NOMO-1 (cell line): ENCODE results near the gene NID1.
"Not testable (repeated sequence)": the region's sequence is repeated elsewhere in the genome, so short reads cannot be mapped to it uniquely, and the experiment has no call there.

Experiments
- DNase-seq, 2 experiments: peaks; one replicate each; lab custom pipeline; 2025; ENCODE audit not compliant: unreplicated experiment in 2 of 2; lab: John Stamatoyannopoulos, UW

Gene NID1

DNA sequence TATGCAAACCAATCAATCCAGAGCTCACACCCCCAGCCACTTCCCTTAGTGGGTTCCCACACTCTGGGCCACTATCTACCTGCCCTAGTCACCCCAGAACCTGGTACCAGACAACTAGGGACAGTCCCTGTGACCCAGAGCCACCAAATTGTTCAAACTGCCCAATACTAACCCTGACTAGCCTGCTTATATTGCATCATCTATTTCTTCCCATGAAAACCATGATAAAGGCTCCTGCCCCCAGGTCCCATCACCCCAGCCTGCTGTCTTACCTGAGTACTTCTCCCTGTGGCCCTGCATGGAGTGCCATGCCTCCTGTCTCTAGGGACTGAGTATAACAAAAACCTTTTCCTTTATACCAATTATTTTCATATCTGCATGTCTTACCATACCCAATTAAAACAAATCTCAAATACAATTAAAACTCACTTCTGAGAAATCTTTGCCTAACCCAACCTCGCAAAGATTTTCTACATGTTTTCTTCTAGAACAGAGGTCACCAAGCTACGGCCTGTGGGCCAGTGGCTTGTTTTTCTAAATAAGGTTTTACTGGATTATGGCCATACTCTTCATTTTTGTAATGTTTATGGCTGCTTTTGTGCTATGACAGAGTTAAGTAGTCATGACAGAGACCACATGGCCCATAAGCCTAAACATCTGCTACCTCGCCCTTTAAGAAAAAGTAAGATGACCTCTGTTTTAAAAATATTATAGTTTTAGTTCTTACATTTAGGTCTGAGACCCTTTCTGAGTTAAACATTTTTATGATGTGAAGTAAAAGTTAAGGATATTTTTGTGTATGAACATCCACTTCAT is 31.0 kb upstream of the NID1 start:
- DNase-seq, result no peak

DNA sequence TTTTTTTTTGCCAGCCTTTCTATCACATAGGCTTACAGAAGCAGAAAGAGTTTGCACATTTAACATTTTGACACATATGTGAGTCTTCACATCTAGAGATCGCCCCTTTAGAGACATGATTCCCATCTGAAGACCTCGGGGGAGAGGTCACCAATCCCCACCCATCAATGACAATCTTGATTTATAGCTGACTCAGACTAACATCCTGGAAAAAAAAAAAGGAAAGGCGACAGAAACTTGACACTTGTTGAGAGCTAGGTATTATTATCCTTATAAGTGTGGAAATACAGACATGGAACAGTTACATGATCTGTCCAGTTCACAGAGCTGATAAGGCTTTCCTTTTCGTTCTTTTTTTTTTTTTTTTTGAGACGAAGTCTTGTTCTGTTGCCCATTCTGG is 28.0 kb upstream of the NID1 start:
- DNase-seq, result no peak

DNA sequence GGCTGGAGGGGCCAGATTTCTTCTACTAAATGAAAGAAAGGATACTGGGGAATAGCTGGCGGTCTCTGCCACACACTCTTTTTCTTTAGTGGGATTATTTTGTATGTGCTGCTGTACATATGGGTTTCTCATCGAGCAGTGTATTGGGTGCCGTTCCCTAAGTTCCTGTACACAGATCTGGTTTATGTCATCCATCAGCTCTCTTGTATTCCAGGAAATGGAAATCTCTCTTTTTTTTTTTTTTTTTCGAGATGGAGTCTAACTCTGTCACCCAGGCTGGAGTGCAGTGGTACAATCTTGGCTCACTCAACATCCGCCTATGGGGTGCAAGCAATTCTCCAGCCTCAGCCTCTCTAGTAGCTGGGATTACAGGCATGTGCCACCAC is 27.0 kb upstream of the NID1 start:
- DNase-seq, result no peak

DNA sequence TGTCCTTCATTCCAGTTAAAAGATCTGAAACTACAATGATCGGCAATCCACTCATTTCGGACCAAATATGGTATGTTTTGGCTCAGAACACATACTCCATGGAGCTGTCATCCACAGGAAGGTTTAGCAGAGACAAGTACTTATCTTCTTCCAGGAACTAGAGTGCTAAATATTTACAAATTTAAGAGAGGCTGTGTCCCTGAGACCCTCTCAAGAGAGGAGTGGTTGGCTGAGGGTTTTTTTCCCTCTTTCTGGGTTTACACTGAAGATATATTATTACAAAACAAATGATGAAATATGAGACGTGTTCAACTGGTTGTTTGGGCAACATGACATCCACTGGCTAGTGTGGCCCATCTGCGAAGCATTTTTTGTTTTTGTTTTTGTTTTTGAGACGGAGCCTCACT is 25.9 kb upstream of the NID1 start:
- no peak for DNase-seq

DNA sequence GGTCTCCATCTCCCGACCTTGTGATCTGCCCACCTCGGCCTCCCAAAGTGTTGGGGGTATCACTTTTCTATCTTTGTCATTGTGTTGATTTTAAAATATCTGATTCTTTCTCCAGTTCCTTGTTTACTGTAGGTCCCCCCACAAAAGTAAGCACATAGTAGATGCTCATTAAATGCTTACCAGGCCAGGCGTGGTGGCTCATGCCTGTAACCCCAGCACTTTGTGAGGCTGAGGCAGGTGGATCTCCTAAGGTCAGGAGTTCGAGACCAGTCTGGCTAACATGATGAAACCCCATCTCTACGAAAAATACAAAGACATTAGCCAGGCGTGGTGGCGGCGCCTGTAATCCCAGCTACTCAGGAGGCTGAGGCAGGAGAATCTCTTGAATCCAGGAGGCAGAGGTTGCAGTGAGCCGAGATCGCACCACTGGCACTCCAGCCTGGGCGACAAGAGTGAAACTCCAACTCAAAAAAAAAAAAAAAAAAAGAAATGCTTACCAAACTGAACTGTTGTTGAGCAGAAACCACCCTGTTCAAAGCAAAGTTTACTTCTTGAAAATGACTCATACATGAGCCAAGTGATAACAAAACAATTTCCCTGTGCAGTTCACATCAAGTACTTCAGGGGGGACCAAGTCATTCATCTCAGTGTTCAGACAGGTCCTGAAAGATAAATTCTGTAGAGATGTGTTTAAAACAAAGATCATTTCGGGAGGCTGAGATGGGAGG is 24.3 kb upstream of the NID1 start:
- no peak for DNase-seq

DNA sequence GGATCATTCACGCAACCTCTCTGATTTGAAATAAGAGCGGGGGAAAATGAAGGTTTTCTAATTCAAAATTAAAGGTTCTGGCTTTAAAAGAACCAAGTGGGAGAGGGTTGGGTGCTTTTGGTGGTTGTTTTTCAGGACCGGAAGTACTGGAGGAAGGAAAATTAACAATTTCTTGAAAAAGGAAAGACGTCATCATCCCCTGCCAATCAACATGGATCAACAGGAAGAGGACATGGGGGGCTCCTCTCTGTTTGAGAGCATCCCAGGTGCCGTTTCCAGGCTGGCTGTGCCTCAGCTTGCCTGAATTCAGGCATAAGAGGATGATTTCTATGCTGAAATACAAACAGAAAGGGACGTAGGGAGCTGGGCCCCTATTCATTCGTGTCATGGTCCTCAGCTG is 21.6 kb upstream of the NID1 start:
- no peak for DNase-seq

DNA sequence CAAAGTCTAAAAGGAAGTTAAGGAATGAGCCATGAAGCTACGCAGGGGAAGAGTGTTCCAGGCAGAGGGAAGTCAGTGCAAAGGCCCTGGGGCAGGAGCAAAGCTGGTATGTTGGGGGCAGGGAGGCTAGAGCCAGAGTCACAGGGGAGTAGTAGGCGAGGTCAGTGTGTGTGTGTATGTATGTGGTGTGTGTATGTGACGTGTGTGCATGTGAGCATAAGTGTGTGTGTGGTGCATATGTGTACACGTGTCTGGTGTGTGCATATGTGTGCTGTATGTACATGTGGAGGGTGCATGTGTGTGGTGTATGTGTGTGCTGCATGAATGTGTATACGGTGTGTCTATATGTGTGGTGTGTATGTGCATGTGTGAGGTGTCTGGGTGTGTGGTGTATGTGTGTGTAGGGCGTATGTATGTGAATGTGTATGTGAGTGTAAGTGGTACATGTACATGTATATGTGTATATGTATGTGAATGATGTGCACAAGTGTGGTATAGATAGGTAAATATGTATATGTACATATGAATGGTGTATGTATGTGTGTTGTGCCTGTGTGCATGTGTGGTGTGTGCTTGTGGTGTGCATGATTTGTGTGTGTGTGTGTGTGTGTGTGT is 20.8 kb upstream of the NID1 start:
- no peak for DNase-seq

DNA sequence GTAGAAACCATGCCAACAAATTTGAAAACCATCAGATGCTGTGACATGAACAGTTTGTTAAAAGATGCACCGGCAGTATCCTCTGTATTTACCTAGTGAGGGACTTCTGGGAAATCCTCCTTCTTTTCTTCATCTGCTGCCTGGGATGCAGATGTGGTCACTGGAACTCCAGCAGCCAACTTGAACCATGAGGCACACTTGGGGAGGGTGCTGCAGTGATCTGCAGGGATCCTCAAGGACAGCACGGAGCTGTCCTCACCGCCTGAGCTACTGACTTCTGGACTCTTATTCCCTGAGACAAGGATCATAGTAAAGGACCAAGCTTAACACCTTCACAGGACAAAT is 19.5 kb upstream of the NID1 start:
- DNase-seq, result no peak

DNA sequence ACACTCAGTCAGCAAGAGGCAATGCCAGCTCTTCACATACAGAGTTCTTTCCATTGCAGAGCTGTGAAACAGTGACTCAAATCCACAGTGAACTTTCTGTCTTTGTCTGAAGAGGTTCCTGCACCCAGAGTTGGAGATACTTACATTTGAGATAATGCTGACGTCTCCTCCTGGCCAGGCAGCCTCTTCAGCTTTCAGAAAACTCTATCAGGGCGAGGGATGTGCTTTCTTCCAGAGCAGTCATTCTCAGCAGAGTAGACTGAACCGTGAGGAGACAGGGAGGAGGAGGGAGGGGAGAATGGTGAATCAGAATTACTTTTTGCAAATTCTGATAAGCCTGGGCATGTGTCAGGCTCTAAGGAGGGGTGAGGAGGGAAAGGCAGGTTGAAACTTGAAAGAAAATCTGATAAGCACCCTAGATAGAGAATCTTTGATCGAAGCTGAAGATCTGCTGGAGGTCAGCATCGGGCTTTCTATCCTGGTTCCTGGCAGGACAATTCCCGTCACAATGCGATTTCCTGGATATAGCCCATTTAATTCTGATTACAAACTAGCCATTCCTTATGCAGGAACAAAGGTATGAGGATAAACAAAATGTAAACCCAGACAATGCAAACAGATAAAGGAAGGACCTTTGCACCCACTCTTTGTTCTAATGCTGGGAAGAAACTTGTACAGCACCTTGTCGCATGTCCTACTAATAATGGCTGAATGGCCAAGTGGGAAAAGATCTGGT is 18.9 kb upstream of the NID1 start:
- no peak for DNase-seq

DNA sequence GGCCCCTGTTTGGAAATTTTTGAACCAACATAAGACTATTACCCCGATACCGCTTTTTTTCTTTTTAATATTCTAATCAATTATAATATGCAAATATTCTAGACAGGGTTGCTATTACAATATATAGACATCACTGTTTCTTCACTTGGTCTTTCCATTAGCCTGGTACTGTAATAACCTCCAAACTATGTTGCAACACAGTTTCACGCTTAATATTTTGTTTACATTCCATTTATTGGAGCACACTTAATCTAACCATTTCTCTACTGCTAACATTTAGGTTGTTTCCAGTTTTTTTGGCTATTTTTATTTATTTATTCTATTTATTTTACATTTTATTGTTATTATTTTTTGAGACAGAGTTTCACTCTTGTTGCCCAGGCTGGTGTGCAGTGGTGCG is 17.6 kb upstream of the NID1 start:
- DNase-seq, result no peak

DNA sequence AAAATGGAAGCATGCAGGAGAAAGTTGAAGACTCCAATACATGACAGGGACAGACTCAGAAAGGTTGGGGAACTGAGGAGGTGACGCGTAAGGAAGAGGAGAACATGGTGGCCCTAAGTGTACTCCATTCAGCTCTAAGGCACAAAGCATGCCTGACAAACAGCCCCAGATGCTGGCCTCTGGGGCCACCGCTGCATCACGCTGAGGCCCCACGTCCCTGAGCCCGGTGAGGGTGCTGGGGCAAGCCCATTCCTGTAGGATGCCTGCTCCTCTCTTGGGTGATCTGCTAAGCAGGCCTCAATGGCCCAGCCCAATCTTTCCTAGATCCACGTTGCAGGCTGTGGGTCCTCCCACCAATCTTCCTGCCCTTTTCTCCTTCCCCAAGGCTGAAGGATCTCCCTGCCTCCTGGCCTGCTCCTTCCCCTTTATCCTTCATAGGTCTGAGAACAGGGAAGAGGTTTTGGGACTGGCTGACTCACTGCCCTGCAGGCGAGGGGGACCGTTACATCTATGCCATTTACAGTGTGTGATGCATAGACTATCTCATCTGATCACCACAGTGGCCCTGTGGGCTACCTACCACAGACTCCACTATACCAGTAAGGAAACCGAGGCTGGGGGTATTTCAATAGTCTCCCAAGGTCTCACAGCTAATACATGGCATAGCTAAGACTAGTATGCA is 16.8 kb upstream of the NID1 start:
- no peak for DNase-seq

DNA sequence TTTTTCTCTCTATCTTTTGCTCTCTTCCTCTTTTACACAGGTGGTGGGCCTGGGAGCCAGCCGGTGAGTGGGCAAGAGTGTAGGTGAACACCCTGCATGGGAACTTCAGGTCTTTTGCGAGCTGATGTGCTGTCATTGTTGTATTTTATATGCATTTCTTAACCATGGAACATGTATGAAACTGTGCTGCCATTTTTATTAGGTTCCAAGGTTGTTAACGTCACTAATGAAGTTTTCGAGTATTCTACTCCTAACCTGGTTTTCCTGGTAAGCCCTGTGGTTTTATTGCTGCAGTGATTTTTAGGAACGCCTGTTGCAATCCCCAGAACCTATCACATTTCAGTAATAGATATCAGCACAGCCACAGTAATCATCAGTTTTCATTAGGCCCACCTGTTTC is 14.8 kb upstream of the NID1 start:
- DNase-seq, result no peak

DNA sequence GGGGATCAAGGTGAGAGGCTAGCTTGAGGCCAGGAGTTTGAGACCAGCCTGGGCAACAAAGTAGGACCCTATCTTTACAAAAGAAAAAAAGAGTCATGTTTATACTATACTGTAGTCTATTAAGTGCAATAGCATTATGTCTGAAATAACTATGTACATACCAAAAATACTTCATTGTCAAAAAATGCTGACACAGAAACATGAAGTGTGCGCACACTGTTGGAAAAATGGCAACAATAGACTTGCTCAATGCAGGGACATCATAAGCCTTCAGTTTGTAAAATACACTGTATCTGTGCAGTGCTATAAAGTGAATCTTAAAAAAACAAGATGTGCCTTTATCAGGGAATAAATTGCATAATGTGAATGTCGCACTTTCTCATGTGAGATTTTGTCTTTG is 14.1 kb upstream of the NID1 start:
- no peak for DNase-seq

DNA sequence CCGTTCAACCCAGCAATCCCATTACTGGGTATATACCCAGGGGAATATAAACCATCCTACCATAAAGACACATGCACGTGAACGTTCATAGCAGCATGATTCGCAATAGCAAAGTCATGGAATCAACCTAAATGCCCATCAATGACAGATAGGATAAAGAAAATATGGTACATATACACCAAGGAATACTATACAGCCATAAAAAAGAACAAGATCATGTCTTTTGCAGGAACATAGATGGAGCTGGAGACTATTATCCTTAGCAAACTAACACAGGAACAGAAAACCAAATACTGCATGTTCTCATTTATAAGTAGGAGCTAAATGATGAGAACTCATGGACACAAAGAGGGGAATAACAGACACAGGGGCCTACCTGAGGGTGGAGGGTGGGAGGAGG is 13.2 kb upstream of the NID1 start:
- not testable (repeated sequence) for DNase-seq

DNA sequence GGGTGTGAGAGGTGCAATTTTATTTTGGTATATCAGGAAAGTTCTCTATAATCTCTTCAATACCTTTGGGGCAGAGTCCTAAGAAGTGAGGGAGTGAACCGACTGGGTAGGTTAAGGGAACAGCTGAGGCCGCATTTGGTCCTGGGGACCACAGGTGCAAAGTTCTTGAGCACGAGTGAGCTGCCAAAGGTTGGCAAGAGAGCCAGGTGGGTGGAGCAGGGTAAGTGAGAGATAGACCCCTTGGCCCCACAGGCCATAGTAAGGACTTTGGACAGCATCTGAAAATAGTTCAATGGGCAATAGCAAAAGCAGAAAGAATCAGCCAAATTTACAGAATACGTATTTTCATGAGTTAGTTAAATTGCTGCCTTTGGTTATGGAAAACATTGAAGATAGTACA is 11.0 kb upstream of the NID1 start:
- no peak for DNase-seq

DNA sequence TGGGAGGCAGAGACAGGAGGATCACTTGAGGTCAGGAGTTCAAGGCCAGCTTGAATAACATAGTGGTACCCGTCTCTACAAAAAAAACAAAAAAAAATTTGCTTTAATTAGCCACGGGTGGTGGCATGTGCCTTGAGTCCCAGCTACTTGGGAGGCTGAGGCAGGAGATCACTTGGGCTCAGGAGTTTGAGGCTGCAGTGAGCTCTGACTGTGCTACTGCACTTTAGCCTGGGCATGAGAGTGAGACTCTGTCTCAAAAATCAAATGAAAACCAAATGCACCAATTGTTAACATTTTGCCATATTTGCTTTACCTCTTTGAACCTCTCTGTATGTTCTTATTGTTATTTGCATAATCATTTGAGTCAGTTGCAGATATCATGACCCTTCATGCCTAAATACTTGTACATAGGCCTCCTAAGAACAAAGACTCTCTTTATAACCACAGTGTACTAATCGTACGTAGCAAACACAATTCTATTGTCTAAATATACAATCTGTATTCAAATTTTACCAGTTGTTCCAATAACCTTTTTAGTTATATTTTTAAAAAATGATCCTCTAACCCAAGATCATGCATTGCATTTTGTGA is 8.5 kb upstream of the NID1 start:
- no peak for DNase-seq

DNA sequence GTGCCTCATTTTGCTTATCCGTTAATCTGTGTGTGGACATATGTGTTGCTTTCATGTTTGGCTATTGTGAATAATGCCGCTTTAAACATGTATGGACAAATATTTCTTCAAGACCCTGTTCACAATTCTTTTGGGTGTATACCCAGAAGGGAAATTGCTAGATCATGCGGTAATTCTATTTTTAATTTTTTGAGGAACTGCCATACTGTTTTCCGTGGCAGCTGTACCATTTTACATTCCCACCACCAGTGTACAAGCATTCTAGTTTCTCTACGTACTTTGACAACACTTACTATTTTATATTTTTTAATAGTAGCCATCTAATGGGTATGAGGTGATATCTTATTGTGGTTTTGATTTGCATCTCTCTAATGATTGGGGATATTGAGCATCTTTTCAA is 7.1 kb upstream of the NID1 start:
- peak; percentile 58 to 66 for DNase-seq

DNA sequence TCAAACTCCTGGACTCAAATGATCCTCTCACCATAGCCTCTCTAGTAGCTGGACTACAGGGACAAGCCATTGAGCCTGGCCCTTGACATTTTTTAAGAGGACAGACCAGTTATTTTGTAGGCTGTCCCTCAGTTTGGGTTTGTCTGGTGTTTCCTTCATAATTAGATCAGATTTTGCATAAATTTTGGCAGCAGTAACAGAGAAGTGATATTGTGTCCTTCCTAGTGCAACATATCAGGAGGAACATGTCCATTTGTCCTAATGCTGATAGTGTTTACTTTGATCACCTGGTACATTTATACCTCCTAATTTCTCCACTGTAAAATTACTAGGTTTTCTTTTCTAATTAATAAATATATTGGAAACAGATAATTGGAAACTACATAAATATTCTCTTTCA is 5.9 kb upstream of the NID1 start:
- DNase-seq, result no peak

DNA sequence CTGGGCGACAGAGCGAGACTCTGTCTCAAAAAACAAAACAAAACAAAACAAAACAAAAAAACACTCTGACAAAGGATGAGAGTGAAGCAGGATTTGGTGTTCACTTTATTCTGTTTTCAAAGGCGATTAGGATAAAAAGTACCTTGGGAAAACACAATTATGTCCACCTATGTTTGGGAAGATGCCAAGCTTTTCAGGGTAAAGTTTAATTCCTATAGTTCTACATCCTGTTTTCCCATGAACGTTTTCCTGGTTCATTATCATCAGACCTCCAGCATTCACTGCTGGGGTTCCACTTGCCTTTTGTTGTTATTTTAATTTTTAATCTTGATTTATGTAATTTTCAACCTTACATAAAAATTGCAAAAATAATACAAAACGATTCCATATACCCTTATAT is 4.9 kb upstream of the NID1 start:
- DNase-seq, result no peak

DNA sequence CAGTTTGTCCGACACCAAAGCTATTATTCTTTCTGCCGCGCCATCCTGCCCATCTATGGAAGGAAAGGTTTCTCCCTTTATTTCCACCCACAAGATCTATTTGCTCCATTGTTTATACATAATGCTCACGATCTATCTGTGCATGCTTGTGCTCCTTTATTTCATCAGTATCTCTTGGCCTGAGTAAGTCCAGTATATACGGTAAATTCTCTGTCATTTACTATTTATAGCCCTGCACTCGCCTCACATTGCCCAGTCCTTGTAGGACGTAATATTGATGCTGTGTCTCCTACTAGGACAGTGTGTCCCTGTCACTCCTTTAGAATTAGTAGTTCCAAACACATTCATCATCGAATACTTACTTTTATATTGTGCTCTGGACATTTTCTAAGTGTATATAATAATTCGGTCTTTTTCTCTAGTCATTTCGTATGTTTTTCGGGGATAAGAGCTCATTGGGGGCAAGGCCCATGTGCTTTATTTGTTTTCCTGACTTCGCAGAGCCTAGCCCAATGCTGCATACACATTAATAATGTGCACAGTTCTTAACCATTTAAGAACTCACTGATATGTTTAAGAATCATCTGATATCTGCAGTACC is 3.1 kb upstream of the NID1 start:
- no peak for DNase-seq
